Osteoblast (primary cell): Measurements from ENCODE around the gene SLC25A43. TPM values are rescaled to one million over a fixed set of nuclear protein-coding genes. Genes with fewer than 3 reads are reported as not detected.
"Not testable (repeated sequence)": the region's sequence is repeated elsewhere in the genome, so short reads cannot be mapped to it uniquely, and the experiment has no call there.

Source experiments
- DNase-seq: peaks from one replicate; pipeline ENCODE4 v3.0.0; 2011; ENCODE audit warnings: low spot score, mixed read lengths; ENCODE audit not compliant: insufficient read length; ENCODE audit errors: missing footprints
- H2AFZ ChIP-seq: 2 replicates; pipeline ENCODE4 v1.6.0; 2011; ENCODE audit warnings: mild to moderate bottlenecking, low read length
- H3K27ac ChIP-seq: 2 replicates; pipeline ENCODE4 v1.5.1; 2011; ENCODE audit warnings: mild to moderate bottlenecking, low read depth, low read length, moderate library complexity
- H3K27me3 ChIP-seq: 2 replicates; pipeline ENCODE4 v1.6.0; 2012; ENCODE audit warnings: mild to moderate bottlenecking, control low read depth, inconsistent platforms, low read length, moderate library complexity; ENCODE audit not compliant: insufficient read depth
- H3K36me3 ChIP-seq: 2 replicates; pipeline ENCODE4 v1.5.1; 2011; ENCODE audit warnings: mild to moderate bottlenecking, low read length, control low read depth, moderate library complexity; ENCODE audit not compliant: insufficient read depth
- H3K4me1 ChIP-seq: 2 replicates; pipeline ENCODE4 v1.5.1; 2011; ENCODE audit warnings: mild to moderate bottlenecking, low read length, control low read depth, moderate library complexity; ENCODE audit not compliant: insufficient read depth
- H3K4me2 ChIP-seq: 2 replicates; pipeline ENCODE4 v1.6.0; 2011; ENCODE audit warnings: mild to moderate bottlenecking, low read length; ENCODE audit not compliant: insufficient read depth
- H3K4me3 ChIP-seq: fragments of 200-600 bp; sonication (generic); 3 replicates; pipeline ENCODE4 v1.5.1; 2012; ENCODE audit warnings: mild to moderate bottlenecking, low read length, inconsistent platforms; ENCODE audit not compliant: insufficient read depth
- H3K79me2 ChIP-seq: 2 replicates; pipeline ENCODE4 v1.6.0; 2012; ENCODE audit warnings: mild to moderate bottlenecking, low read length, control low read depth, inconsistent platforms; ENCODE audit not compliant: insufficient read depth
- H3K9me3 ChIP-seq: 2 replicates; pipeline ENCODE4 v1.5.1; 2011; ENCODE audit warnings: low read depth, low read length, control low read depth
- H4K20me1 ChIP-seq: 2 replicates; pipeline ENCODE4 v1.6.0; 2012; ENCODE audit warnings: mild to moderate bottlenecking, low read length, control low read depth; ENCODE audit not compliant: insufficient read depth
- CTCF ChIP-seq: IDR thresholded peaks from 2 replicates; pipeline ENCODE4 v1.5.1; 2011; ENCODE audit warnings: mild to moderate bottlenecking, low read depth, low read length, moderate library complexity; ENCODE audit errors: extremely low read depth
- total RNA-seq: library from RNA; depleted of rRNA; stranded (reverse); fragments of >200 nt; gene quantifications from 2 replicates; pipeline ENCODE4 v1.2.3, GENCODE V29; 2012

The SLC25A43 gene
- total RNA-seq, result 23.5 and 24.8 TPM in 2 replicates

- Histone ChIP-seq H3K4me2 (peak within 1 kb of the TSS; percentile 78), H3K27ac (peak within 1 kb of the TSS; percentile 33), H2AFZ (peak within 1 kb of the TSS; percentile 85), H3K4me3 (peak within 1 kb of the TSS; percentile 75), H3K27me3 (no peaks in the 10 kb centered on the region), H3K4me1 (peaks cover 11% of the 10 kb centered on the region), H3K36me3 (no peaks in the 10 kb centered on the region), H3K79me2 (peaks cover 39% of the 10 kb centered on the region), H3K9me3 (no peaks in the 10 kb centered on the region), H4K20me1 (peaks cover 5% of the 10 kb centered on the region)
- no peak for TF ChIP-seq CTCF
- peak; percentile 93 for DNase-seq
These were observed at the start of gene SLC25A43 for GRCh38 chrX:119398974-119399771. SLC25A43 (plus strand) TSS chrX:119399336; CDS start chrX:119399404, 68 bp downstream.

- H3K9me3 ChIP-seq, result no peaks in the 10 kb centered on the region
- peaks cover 6% of the 10 kb centered on the region for H3K27me3 ChIP-seq
- H3K36me3 ChIP-seq, result no peaks in the 10 kb centered on the region
- H3K4me1 ChIP-seq, result no peaks in the 10 kb centered on the region
- no peak overlapping the region for H3K4me2 ChIP-seq
- H3K27ac ChIP-seq, result no peak overlapping the region
- H4K20me1 ChIP-seq, result no peaks in the 10 kb centered on the region
- no peak overlapping the region for H3K4me3 ChIP-seq
- no peaks in the 10 kb centered on the region for H3K79me2 ChIP-seq
- no peak for TF ChIP-seq CTCF
- H2AFZ ChIP-seq, result no peak overlapping the region
- peak; percentile 53 for DNase-seq
These were observed 39.3 kb upstream of the SLC25A43 start for GRCh38 chrX:119359618-119360382.

- not testable (repeated sequence) for H3K4me3 ChIP-seq, H4K20me1 ChIP-seq, H3K27me3 ChIP-seq, H3K9me3 ChIP-seq, H2AFZ ChIP-seq, H3K4me1 ChIP-seq, H3K4me2 ChIP-seq, H3K79me2 ChIP-seq, H3K27ac ChIP-seq, DNase-seq, H3K36me3 ChIP-seq
These were observed 37.7 kb upstream of the SLC25A43 start for GRCh38 chrX:119361451-119361850.

- not testable (repeated sequence) for H3K4me1 ChIP-seq, H4K20me1 ChIP-seq, H3K36me3 ChIP-seq, H3K9me3 ChIP-seq, H3K27ac ChIP-seq, H3K27me3 ChIP-seq, H3K79me2 ChIP-seq, H2AFZ ChIP-seq, DNase-seq, H3K4me3 ChIP-seq, H3K4me2 ChIP-seq
These were observed 37.1 kb upstream of the SLC25A43 start for GRCh38 chrX:119362074-119362473.
